ENCODE results near the gene RNF121. TPM values are rescaled to one million over a fixed set of nuclear protein-coding genes. Genes with fewer than 3 reads are reported as not detected.

Gene RNF121
- total RNA-seq, 1 experiment from 2014 or later, result 27.8 TPM

GRCh38 chr11:71996946-71997345 is 68.1 kb downstream of the RNF121 start:
- intact Hi-C loops (cut with micrococcal nuclease), result no loop called here
- TF ChIP-seq CTCF (IDR thresholded peaks at IDR 0.05; ENCODE audit: unreplicated experiment), result no peak
- H3K27ac Mint-ChIP-seq (ENCODE audit: low read depth, unreplicated experiment), result no peak overlapping the region
- no peak overlapping the region for H3K4me3 Mint-ChIP-seq (ENCODE audit: unreplicated experiment)
- H3K9me3 Mint-ChIP-seq (ENCODE audit: unreplicated experiment), result no peaks in the 10 kb centered on the region
- ChIA-PET POLR2A (interaction anchor here (0.5 kb wide), 1 partner anchor 148 kb away, joined by 3 read pairs; no protein-coding TSS in a partner anchor), CTCF (interaction anchor here (0.8 to 5.9 kb wide), 2 partner anchors 19 to 417 kb away, joined by 3 to 28 read pairs; no protein-coding TSS in a partner anchor)
- no peak for DNase-seq (ENCODE audit: unreplicated experiment)
- H3K36me3 Mint-ChIP-seq (ENCODE audit: insufficient read depth, unreplicated experiment), result peaks cover 26% of the 10 kb centered on the region
- H3K4me1 Mint-ChIP-seq (ENCODE audit: insufficient read depth, unreplicated experiment), result peaks cover 5% of the 10 kb centered on the region
- no TSS peak for BruUV-seq (replicated peaks)
- no peaks in the 10 kb centered on the region for H3K27me3 Mint-ChIP-seq (ENCODE audit: insufficient read depth, unreplicated experiment)

DNA sequence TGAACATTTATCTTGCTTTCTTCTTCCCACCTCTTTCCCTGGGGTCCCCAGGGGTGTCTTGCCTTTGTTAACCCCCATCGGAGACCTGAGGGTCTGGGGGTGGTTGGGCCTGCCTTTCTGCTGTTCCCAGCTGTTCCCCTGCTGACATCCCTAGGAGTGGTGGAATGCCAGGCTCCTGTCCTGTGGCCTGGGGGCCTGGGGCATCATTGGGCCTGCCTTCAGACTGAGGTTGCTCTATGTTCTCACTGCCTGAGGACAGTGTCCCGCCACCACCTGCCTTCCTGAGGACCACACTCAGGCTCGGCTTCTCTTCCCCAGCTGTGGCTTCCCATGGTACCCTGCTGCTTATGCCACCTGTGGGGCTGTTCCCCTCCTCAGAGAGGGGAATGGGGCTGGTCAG is 68.7 kb downstream of the RNF121 start:
- Mint-ChIP-seq H3K4me3 (ENCODE audit: unreplicated experiment) (no peak overlapping the region), H3K4me1 (ENCODE audit: insufficient read depth, unreplicated experiment) (peaks cover 5% of the 10 kb centered on the region), H3K9me3 (ENCODE audit: unreplicated experiment) (no peaks in the 10 kb centered on the region), H3K36me3 (ENCODE audit: insufficient read depth, unreplicated experiment) (peaks cover 33% of the 10 kb centered on the region), H3K27me3 (ENCODE audit: insufficient read depth, unreplicated experiment) (no peaks in the 10 kb centered on the region), H3K27ac (ENCODE audit: low read depth, unreplicated experiment) (no peak overlapping the region)
- intact Hi-C loops (cut with micrococcal nuclease), result no loop called here
- BruUV-seq (replicated peaks), result no TSS peak
- TF ChIP-seq CTCF (IDR thresholded peaks at IDR 0.05; ENCODE audit: unreplicated experiment), result no peak
- no peak for DNase-seq (ENCODE audit: unreplicated experiment)
- ChIA-PET POLR2A (interaction anchor here (0.6 kb wide), 1 partner anchor 12 kb away, joined by 3 read pairs; no protein-coding TSS in a partner anchor), CTCF (interaction anchor here (0.8 to 5.9 kb wide), 3 partner anchors 20 to 416 kb away, joined by 3 to 28 read pairs (median 4); no protein-coding TSS in a partner anchor)

DNA sequence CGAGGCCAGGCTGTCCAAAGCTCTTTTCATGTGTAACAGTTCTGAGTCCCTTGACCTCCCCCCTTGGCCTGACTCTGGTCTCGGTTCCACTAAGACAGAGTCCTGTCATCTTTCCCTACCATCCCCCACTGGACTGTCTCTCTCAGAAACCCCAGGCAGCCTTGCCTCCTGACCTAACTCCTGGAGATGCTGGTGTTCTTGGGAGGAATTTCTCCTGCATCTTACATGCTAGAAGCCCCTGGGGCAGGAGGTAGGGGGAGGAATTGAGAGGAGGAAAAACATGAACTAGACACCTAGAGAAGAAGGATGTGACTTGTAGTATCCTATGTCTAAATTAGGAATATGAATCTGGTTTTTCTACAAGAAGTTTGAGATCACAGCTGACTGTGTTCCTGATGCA is 69.2 kb downstream of the RNF121 start:
- POLR2A ChIA-PET, result interaction anchor here (0.7 kb wide), 1 partner anchor 12 kb away, joined by 3 read pairs; no protein-coding TSS in a partner anchor

More for the DNA sequence above, 69.2 kb downstream of the RNF121 start:
- Mint-ChIP-seq H3K9me3 (ENCODE audit: unreplicated experiment) (no peaks in the 10 kb centered on the region), H3K27me3 (ENCODE audit: insufficient read depth, unreplicated experiment) (no peaks in the 10 kb centered on the region), H3K4me1 (ENCODE audit: insufficient read depth, unreplicated experiment) (peaks cover 5% of the 10 kb centered on the region), H3K4me3 (ENCODE audit: unreplicated experiment) (no peak overlapping the region), H3K36me3 (ENCODE audit: insufficient read depth, unreplicated experiment) (peaks cover 37% of the 10 kb centered on the region), H3K27ac (ENCODE audit: low read depth, unreplicated experiment) (no peak overlapping the region)
- no peak for DNase-seq (ENCODE audit: unreplicated experiment)
- intact Hi-C loops (cut with micrococcal nuclease), result no loop called here
- BruUV-seq (replicated peaks), result no TSS peak
- TF ChIP-seq CTCF (IDR thresholded peaks at IDR 0.05; ENCODE audit: unreplicated experiment), result no peak
- CTCF ChIA-PET, result interaction anchor here (0.8 to 5.9 kb wide), 2 partner anchors 20 to 27 kb away, joined by 4 to 28 read pairs; no protein-coding TSS in a partner anchor
